Retinal pigment epithelial cell (primary cell): Measurements from ENCODE around the gene PTCHD4.

Experiments used
- DNase-seq: peaks from one replicate; pipeline ENCODE4 v3.0.0-alpha.2; 2010; ENCODE audit warnings: low read depth
- H3K4me3 ChIP-seq: 2 replicates; pipeline ENCODE4 v1.5.1; 2011; ENCODE audit warnings: mild to moderate bottlenecking, low read length, control low read depth, moderate library complexity
- CTCF ChIP-seq: conservative IDR thresholded peaks from 2 replicates; pipeline ENCODE4 v1.5.1; 2011; ENCODE audit warnings: low read depth, low read length, control low read depth, inconsistent platforms

Gene PTCHD4

GRCh38 chr6:48068278-48069251 is 42.4 kb downstream of the PTCHD4 start:
- no peak for TF ChIP-seq CTCF
- peak overlapping the region; percentile 50 for H3K4me3 ChIP-seq
- no peak for DNase-seq

GRCh38 chr6:48067886-48068277 is 43.1 kb downstream of the PTCHD4 start:
- DNase-seq: no peak
- TF ChIP-seq CTCF: no peak
- H3K4me3 ChIP-seq: peak overlapping the region; percentile 50

GRCh38 chr6:48067148-48067712 is 43.8 kb downstream of the PTCHD4 start:
- DNase-seq: no peak
- H3K4me3 ChIP-seq: no peak overlapping the region
- TF ChIP-seq CTCF: no peak

- DNase-seq: no peak
- no peak overlapping the region for H3K4me3 ChIP-seq
- TF ChIP-seq CTCF: no peak
Observed at GRCh38 chr6:48061265-48061990, 49.6 kb downstream of the PTCHD4 start.
